IMR-90 (cell line): ENCODE measurements around the gene RFPL4AL1. TPM values are rescaled to one million over a fixed set of nuclear protein-coding genes. Genes with fewer than 3 reads are reported as not detected.
"Not testable (repeated sequence)": the region's sequence is repeated elsewhere in the genome, so short reads cannot be mapped to it uniquely, and the experiment has no call there.

Source experiments
- ATAC-seq: fragments of 200-7000 bp; cut with Tn5 transposase; 2 replicates; pipeline ENCODE4 v1.9.1; 2020; ENCODE audit warnings: low read depth, mild to moderate bottlenecking, moderate library complexity
- BruUV-seq: library from RNA; stranded (reverse); fragments of 400-500 nt; replicated peaks from 2 replicates; lab custom pipeline; 2021; lab: Mats Ljungman, UMichigan
- CTCF ChIA-PET: fragments of 300-600 bp; formaldehyde crosslinking; extraction: SDS; loops from one replicate; lab custom pipeline; 2021; ENCODE audit warnings: antibody characterized with exemption; lab: Yijun Ruan, JAX
- POLR2A ChIA-PET: fragments of 300-600 bp; sonication (Branson Sonifier 250); formaldehyde crosslinking; loops from one replicate; lab custom pipeline; 2022; ENCODE audit warnings: antibody characterized with exemption; ENCODE audit not compliant: unreplicated experiment; lab: Charles Lee
- DNase-seq: peaks from one replicate; pipeline ENCODE4 v3.0.0; 2013
- H2AFZ ChIP-seq: replicated peaks from 2 replicates; pipeline ENCODE3; 2013; ENCODE audit warnings: low read length, mild to moderate bottlenecking; ENCODE audit not compliant: poor library complexity
- H2AK5ac ChIP-seq: 2 replicates; pipeline ENCODE4 v1.6.1; 2013; ENCODE audit warnings: low read depth, low read length, inconsistent platforms
- H2AK9ac ChIP-seq: replicated peaks from 2 replicates; pipeline ENCODE3; 2013; ENCODE audit warnings: mild to moderate bottlenecking, low read depth, low read length, moderate library complexity; ENCODE audit not compliant: poor library complexity
- H2BK120ac ChIP-seq: 2 replicates; pipeline ENCODE4 v1.6.1; 2013; ENCODE audit warnings: low read depth, low read length, inconsistent platforms
- H2BK15ac ChIP-seq: 3 replicates; pipeline ENCODE4 v1.6.1; 2013; ENCODE audit warnings: low read depth, low read length, inconsistent platforms
- H2BK20ac ChIP-seq: 2 replicates; pipeline ENCODE4 v1.6.1; 2013; ENCODE audit warnings: low read depth, mild to moderate bottlenecking, inconsistent platforms, low read length, moderate library complexity
- H2BK5ac ChIP-seq: 2 replicates; pipeline ENCODE4 v1.6.1; 2013; ENCODE audit warnings: mild to moderate bottlenecking, low read depth, low read length, inconsistent platforms; ENCODE audit not compliant: poor library complexity, severe bottlenecking
- H3K14ac ChIP-seq: replicated peaks from 2 replicates; pipeline ENCODE4 v1.6.1; 2013; ENCODE audit warnings: low read depth, low read length, inconsistent platforms
- H3K18ac ChIP-seq: 2 replicates; pipeline ENCODE4 v1.6.1; 2013; ENCODE audit warnings: low read depth, low read length, control low read depth
- H3K23ac ChIP-seq: 2 replicates; pipeline ENCODE4 v1.6.1; 2013; ENCODE audit warnings: low read depth, low read length, inconsistent platforms
- H3K27ac ChIP-seq: 2 replicates; pipeline ENCODE4 v1.5.1; 2013; ENCODE audit warnings: mild to moderate bottlenecking, control low read depth, low read length; ENCODE audit not compliant: insufficient read depth
- H3K27me3 ChIP-seq: 2 replicates; pipeline ENCODE4 v1.6.1; 2013; ENCODE audit warnings: low read length; ENCODE audit not compliant: control insufficient read depth, insufficient read depth
- H3K36me3 ChIP-seq: 2 replicates; pipeline ENCODE4 v1.6.1; 2013; ENCODE audit warnings: low read length, mixed read lengths; ENCODE audit not compliant: control insufficient read depth, insufficient read depth
- H3K4ac ChIP-seq: 2 replicates; pipeline ENCODE4 v1.6.1; 2013; ENCODE audit warnings: low read depth, low read length, inconsistent platforms
- H3K4me1 ChIP-seq: 2 replicates; pipeline ENCODE4 v1.6.1; 2013; ENCODE audit warnings: low read length, mixed read lengths; ENCODE audit not compliant: control insufficient read depth, insufficient read depth
- H3K4me2 ChIP-seq: 2 replicates; pipeline ENCODE4 v1.6.1; 2013; ENCODE audit warnings: low read depth, mild to moderate bottlenecking, control low read depth, low read length, moderate library complexity
- H3K4me3 ChIP-seq: 2 replicates; pipeline ENCODE4 v1.5.1; 2013; ENCODE audit warnings: low read depth, mild to moderate bottlenecking, control low read depth, low read length, moderate library complexity; ENCODE audit not compliant: insufficient read depth
- H3K56ac ChIP-seq: 2 replicates; pipeline ENCODE4 v1.6.1; 2013; ENCODE audit warnings: low read length, inconsistent platforms; ENCODE audit not compliant: insufficient read depth; ENCODE audit errors: extremely low read depth
- H3K79me1 ChIP-seq, 2 experiments: 2 replicates each; pipeline ENCODE4 v1.6.1; 2013; ENCODE audit warnings: low read length in 2 of 2, inconsistent platforms in 1 of 2, low read depth in 1 of 2
- H3K9ac ChIP-seq: 2 replicates; pipeline ENCODE4 v1.6.1; 2013; ENCODE audit warnings: low read depth, low read length, control low read depth
- H3K9me1 ChIP-seq: 2 replicates; pipeline ENCODE4 v1.6.1; 2013; ENCODE audit warnings: low read length, inconsistent platforms; ENCODE audit not compliant: insufficient read depth
- H3K9me3 ChIP-seq: 2 replicates; pipeline ENCODE4 v1.6.1; 2013; ENCODE audit warnings: low read length; ENCODE audit not compliant: control insufficient read depth, insufficient read depth
- H4K20me1 ChIP-seq: 2 replicates; pipeline ENCODE4 v1.6.1; 2013; ENCODE audit warnings: low read length, inconsistent platforms; ENCODE audit not compliant: insufficient read depth
- H4K5ac ChIP-seq: 2 replicates; pipeline ENCODE4 v1.6.1; 2013; ENCODE audit warnings: mild to moderate bottlenecking, low read depth, low read length, control low read depth
- H4K8ac ChIP-seq, 2 experiments: 2 replicates each; pipeline ENCODE4 v1.6.1; 2013; ENCODE audit warnings: low read depth in 2 of 2, low read length in 2 of 2, control low read depth in 1 of 2, inconsistent platforms in 1 of 2
- H4K91ac ChIP-seq: 2 replicates; pipeline ENCODE4 v1.6.1; 2013; ENCODE audit warnings: low read depth, low read length, inconsistent platforms; ENCODE audit not compliant: insufficient read depth
- MAFK ChIP-seq: IDR thresholded peaks from 2 replicates; pipeline ENCODE4 v1.6.1; 2012; ENCODE audit warnings: low read depth, low read length, improper control_type of control experiment
- MAZ ChIP-seq: IDR thresholded peaks from 2 replicates; pipeline ENCODE4 v1.6.1; 2012; ENCODE audit warnings: low read depth, mild to moderate bottlenecking, low read length, improper control_type of control experiment, moderate library complexity, borderline replicate concordance
- MXI1 ChIP-seq: IDR thresholded peaks from 2 replicates; pipeline ENCODE4 v1.6.1; 2012; ENCODE audit warnings: low read depth, mild to moderate bottlenecking, low read length, moderate library complexity, borderline replicate concordance
- NFE2L2 ChIP-seq: fragments of 150-350 bp; IDR thresholded peaks from 2 replicates; pipeline ENCODE4 v1.6.1; 2016; ENCODE audit warnings: low read depth, mild to moderate bottlenecking, low read length
- RCOR1 ChIP-seq: IDR thresholded peaks from 2 replicates; pipeline ENCODE4 v1.6.1; 2012; ENCODE audit warnings: mild to moderate bottlenecking, low read length, improper control_type of control experiment; ENCODE audit not compliant: insufficient replicate concordance
- RFX5 ChIP-seq: IDR thresholded peaks from 2 replicates; pipeline ENCODE4 v1.8.0; 2012; ENCODE audit warnings: low read depth, mild to moderate bottlenecking, low read length, moderate library complexity
- SMC3 ChIP-seq: fragments of 150-350 bp; IDR thresholded peaks from 2 replicates; pipeline ENCODE4 v1.6.1; 2016; ENCODE audit warnings: low read depth, mild to moderate bottlenecking, antibody characterized with exemption, low read length, moderate library complexity
- WGBS, 2 experiments: methylation state at CpG; one replicate each; pipeline versions ENCODE4 v1.1.5 to v1.1.7; 2013; ENCODE audit warnings: missing lambda C conversion rate in 2 of 2; ENCODE audit not compliant: insufficient read length in 1 of 2; ENCODE audit errors: extremely low coverage in 2 of 2; 5-methylcytosine and 5-hydroxymethylcytosine counted together
- dilution Hi-C: fragments of 300-500 bp; cut with HindIII; formaldehyde crosslinking; loops from one replicate; pipeline ENCODE4 v1.14.3; 2018; ENCODE audit warnings: low sequenced_read_pairs; ENCODE audit not compliant: unreplicated experiment
- in situ Hi-C: fragments of 300-500 bp; cut with MboI; formaldehyde crosslinking; loops from 3 replicates; pipeline ENCODE4 v1.14.3; 2019; ENCODE audit warnings: low sequenced_read_pairs, inconsistent platforms, mixed read lengths
- intact Hi-C: fragments of 100-400 bp; cut with micrococcal nuclease; formaldehyde crosslinking; loops from 2 replicates; pipeline ENCODE4 v1.10.0; 2022
- polyA plus RNA-seq, 3 experiments: library from polyadenylated mRNA; depleted of rRNA; stranded (reverse); fragments of >200 nt; gene quantifications; 2 replicates each; pipeline ENCODE4 v1.2.3, GENCODE V29; 2012; ENCODE audit warnings: low replicate concordance in 1 of 3
- total RNA-seq: library from RNA; depleted of rRNA; stranded (reverse); fragments of >200 nt; gene quantifications from 2 replicates; pipeline ENCODE4 v1.2.3, GENCODE V29; 2012
- TF ChIP-seq, protein P1 (sequence below): fragments of 150-350 bp; IDR thresholded peaks from 2 replicates; pipeline ENCODE4 v1.6.1; 2017; ENCODE audit warnings: mild to moderate bottlenecking, antibody characterized with exemption, low read length, low read depth

Gene RFPL4AL1
- total and polyA plus RNA-seq, 2 of the 4 experiments (the other 2 are of a cell fraction): not detected

DNA sequence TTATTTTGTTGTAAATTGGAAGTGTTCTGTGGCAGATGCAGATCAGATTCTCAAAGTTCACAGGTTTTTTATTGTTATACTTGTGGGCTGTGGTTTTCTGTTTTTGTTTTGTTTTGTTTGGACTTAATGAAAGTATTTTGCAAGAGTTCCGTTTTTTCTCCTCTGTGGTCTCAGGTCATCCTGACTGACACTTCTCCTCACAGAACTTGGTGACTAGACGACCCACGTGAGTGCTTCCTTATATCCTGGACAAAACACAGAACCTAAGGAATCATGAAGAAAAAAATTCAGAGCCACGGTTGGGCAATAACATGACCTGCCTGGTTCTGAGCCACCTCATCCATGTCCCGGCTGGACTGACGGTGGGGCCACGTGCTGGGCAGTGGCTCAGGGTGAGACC, 2.5 kb upstream of the RFPL4AL1 start:
- Histone ChIP-seq H3K9ac (no peak overlapping the region), H2BK20ac (no peak overlapping the region), H3K27ac (no peak overlapping the region), H3K56ac (no peak overlapping the region), H2BK15ac (no peak overlapping the region), H3K23ac (no peak overlapping the region), H4K5ac (no peak overlapping the region), H4K91ac (no peak overlapping the region), H3K79me1 (no peaks in the 10 kb centered on the region), H3K4me3 (no peak overlapping the region), H3K27me3 (no peaks in the 10 kb centered on the region), H3K14ac (no peak overlapping the region), H2AFZ (no peak overlapping the region), H4K20me1 (no peaks in the 10 kb centered on the region), H3K4me2 (no peak overlapping the region), H3K9me3 (peaks cover 7% of the 10 kb centered on the region), H3K36me3 (no peaks in the 10 kb centered on the region), H3K4ac (no peak overlapping the region), H3K18ac (no peak overlapping the region), H3K9me1 (no peaks in the 10 kb centered on the region), H2BK120ac (no peak overlapping the region), H2BK5ac (no peak overlapping the region), H4K8ac (no peak overlapping the region), H2AK5ac (no peak overlapping the region), H3K4me1 (no peaks in the 10 kb centered on the region), H2AK9ac (no peak overlapping the region)
- DNase-seq: no peak
- no TSS peak for BruUV-seq
- WGBS, 2 experiments: 51% methylated on average over 3 of the region's 7 CpGs; no CpG with 5 or more reads in 1 of the 2 experiments
- TF ChIP-seq MXI1 (no peak), NFE2L2 (no peak), MAZ (no peak), RCOR1 (no peak), RFX5 (no peak), MAFK (no peak), SMC3 (no peak)
- TF ChIP-seq, protein P1, sequence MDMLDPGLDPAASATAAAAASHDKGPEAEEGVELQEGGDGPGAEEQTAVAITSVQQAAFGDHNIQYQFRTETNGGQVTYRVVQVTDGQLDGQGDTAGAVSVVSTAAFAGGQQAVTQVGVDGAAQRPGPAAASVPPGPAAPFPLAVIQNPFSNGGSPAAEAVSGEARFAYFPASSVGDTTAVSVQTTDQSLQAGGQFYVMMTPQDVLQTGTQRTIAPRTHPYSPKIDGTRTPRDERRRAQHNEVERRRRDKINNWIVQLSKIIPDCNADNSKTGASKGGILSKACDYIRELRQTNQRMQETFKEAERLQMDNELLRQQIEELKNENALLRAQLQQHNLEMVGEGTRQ: no peak
- dilution Hi-C loops (no loop called here), in situ Hi-C loops (no loop called here), intact Hi-C loops (no loop called here)
- no peak for ATAC-seq
- ChIA-PET CTCF (no interaction called here), POLR2A (no interaction called here)

DNA sequence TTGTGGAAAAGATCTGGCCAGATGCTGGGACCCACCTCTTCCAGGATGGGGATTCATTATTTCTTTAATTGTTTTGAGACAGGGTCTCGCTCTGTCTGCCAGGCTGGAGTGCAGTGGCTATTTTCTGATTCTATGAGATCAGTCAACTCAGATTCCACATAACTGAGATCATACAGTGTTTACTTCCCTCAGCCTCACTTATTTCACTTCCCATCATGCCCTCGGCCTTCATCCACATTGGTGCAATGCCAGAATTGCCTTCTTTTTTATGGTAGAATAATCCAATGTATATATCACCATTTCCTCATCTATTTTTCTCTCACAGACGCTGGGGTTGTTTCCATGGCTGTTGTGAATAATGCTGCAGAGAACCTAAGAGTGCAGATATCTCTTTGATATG, 714 bp downstream of the RFPL4AL1 start:
- H3K9me3 ChIP-seq, H2AK9ac ChIP-seq, H3K79me1 ChIP-seq, H3K27me3 ChIP-seq, H4K5ac ChIP-seq, H3K4me1 ChIP-seq, H3K36me3 ChIP-seq, in situ Hi-C loops, DNase-seq, H3K23ac ChIP-seq, H3K27ac ChIP-seq, POLR2A ChIA-PET, dilution Hi-C loops, BruUV-seq, H3K4ac ChIP-seq, H3K18ac ChIP-seq, H4K8ac ChIP-seq, H2BK15ac ChIP-seq, H2BK5ac ChIP-seq, H3K56ac ChIP-seq, H2AK5ac ChIP-seq, H3K9ac ChIP-seq, H4K20me1 ChIP-seq, H3K4me2 ChIP-seq, intact Hi-C loops, H4K91ac ChIP-seq, H2AFZ ChIP-seq, H3K14ac ChIP-seq, H2BK20ac ChIP-seq, H3K9me1 ChIP-seq, H3K4me3 ChIP-seq, H2BK120ac ChIP-seq, ATAC-seq, CTCF ChIA-PET: not testable (repeated sequence)
- WGBS, 2 experiments: no CpG with 5 or more reads among the region's 3 CpGs
